Activated CD4-positive, alpha-beta T cell treated with anti-CD3 and anti-CD28 coated beads for 4 hours (primary cell): ENCODE measurements around the gene LAMB3.

Source experiments
- DNase-seq, 2 donors: peaks; one replicate each; pipeline ENCODE4 v3.0.0-alpha.2; 2020

LAMB3 gene

GRCh38 chr1:209661071-209661470, 8.8 kb upstream of the LAMB3 start:
- no peak for DNase-seq

GRCh38 chr1:209659909-209660308, 7.7 kb upstream of the LAMB3 start:
- no peak for DNase-seq

- DNase-seq = no peak
Measured at GRCh38 chr1:209657918-209658317, 5.7 kb upstream of the LAMB3 start.

GRCh38 chr1:209657140-209657879, 5.1 kb upstream of the LAMB3 start:
- no peak for DNase-seq

- DNase-seq = no peak
Measured at GRCh38 chr1:209655411-209656231, 3.4 kb upstream of the LAMB3 start.

GRCh38 chr1:209653915-209654351, 1.7 kb upstream of the LAMB3 start:
- no peak for DNase-seq

- peak; percentile 51 for DNase-seq
Measured at GRCh38 chr1:209652873-209653401, 712 bp upstream of the LAMB3 start.

- DNase-seq = peak; percentile 46 to 61
Measured at GRCh38 chr1:209651138-209651587, 1.1 kb downstream of the LAMB3 start.

- DNase-seq = no peak
Measured at GRCh38 chr1:209650454-209650853, 1.8 kb downstream of the LAMB3 start.

- no peak for DNase-seq
Measured at GRCh38 chr1:209648931-209649776, 3.1 kb downstream of the LAMB3 start.

- DNase-seq = no peak
Measured at GRCh38 chr1:209648346-209648745, 3.9 kb downstream of the LAMB3 start.

- no peak for DNase-seq
Measured at GRCh38 chr1:209647156-209647555, 5.1 kb downstream of the LAMB3 start.

- no peak for DNase-seq
Measured at GRCh38 chr1:209646558-209646957, 5.7 kb downstream of the LAMB3 start.

GRCh38 chr1:209645574-209646452, 6.4 kb downstream of the LAMB3 start:
- DNase-seq = no peak

- no peak for DNase-seq
Measured at GRCh38 chr1:209643285-209644020, 8.8 kb downstream of the LAMB3 start.

GRCh38 chr1:209642816-209643215, 9.4 kb downstream of the LAMB3 start:
- DNase-seq = no peak

GRCh38 chr1:209641832-209642172, 10.4 kb downstream of the LAMB3 start:
- DNase-seq = no peak

GRCh38 chr1:209635850-209636249, 16.4 kb downstream of the LAMB3 start:
- no peak for DNase-seq

- no peak for DNase-seq
Measured at GRCh38 chr1:209634005-209634737, 18.1 kb downstream of the LAMB3 start.

- DNase-seq = no peak
Measured at GRCh38 chr1:209633335-209633997, 18.8 kb downstream of the LAMB3 start.
